Measurements from ENCODE around the gene PIEZO2.

DNA sequence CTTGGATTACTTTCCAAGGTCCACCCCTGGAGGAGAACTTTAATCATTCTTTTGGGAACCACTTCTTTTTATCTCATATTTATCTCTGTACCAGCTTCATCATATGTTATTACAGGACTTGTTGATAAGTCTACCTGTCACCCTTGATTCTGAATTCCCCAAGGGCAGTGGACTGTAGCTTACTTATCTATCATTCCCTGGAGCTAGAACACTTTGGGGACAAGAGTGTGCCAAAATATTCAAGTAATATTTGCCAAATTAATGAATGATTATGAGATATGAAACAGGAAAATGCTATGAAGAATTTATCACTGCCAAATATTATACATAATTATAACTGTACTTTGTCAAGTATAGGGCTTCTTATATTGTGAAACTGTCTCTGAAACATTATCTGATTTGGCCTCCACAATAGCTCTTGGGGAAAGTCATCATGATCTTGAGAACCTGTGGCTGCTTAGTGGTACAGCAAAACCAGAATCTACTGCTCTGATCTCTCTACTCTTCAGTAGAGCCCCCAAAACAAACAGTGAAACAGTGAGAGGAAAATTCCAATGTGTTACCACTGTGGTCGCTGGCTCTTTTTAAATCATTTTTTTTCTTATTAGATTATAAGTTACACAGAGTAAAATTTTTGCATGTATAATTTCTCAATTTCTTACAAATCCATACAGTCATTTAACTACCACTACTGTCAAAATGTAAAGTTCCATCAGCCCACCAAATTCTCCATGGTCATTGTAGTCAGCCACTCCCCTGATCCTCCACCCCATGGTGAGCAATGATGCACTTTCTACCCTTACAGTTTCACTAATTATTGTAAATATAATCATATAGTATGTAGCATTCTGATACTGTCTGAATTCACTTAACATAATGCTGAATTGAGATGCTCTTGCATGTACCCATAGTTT, 197.5 kb downstream of the PIEZO2 start:
- TF ChIP-seq, protein P1, sequence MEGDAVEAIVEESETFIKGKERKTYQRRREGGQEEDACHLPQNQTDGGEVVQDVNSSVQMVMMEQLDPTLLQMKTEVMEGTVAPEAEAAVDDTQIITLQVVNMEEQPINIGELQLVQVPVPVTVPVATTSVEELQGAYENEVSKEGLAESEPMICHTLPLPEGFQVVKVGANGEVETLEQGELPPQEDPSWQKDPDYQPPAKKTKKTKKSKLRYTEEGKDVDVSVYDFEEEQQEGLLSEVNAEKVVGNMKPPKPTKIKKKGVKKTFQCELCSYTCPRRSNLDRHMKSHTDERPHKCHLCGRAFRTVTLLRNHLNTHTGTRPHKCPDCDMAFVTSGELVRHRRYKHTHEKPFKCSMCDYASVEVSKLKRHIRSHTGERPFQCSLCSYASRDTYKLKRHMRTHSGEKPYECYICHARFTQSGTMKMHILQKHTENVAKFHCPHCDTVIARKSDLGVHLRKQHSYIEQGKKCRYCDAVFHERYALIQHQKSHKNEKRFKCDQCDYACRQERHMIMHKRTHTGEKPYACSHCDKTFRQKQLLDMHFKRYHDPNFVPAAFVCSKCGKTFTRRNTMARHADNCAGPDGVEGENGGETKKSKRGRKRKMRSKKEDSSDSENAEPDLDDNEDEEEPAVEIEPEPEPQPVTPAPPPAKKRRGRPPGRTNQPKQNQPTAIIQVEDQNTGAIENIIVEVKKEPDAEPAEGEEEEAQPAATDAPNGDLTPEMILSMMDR (IDR thresholded peaks at IDR 0.05; ENCODE audit: insufficient read depth, low read length, poor library complexity, severe bottlenecking): no peak
- TF ChIP-seq EZH2phosphoT487 (conservative IDR thresholded peaks at IDR 0.05; ENCODE audit: low read length): no peak

All from SU-DHL-6 (cell line).